Smooth muscle cell of the brain vasculature (primary cell): ENCODE data around the gene CYFIP2.

Source experiments
- DNase-seq: peaks from one replicate; pipeline ENCODE4 v3.0.0-alpha.2; 2012; ENCODE audit warnings: low read depth, low spot score

The CYFIP2 gene

DNA sequence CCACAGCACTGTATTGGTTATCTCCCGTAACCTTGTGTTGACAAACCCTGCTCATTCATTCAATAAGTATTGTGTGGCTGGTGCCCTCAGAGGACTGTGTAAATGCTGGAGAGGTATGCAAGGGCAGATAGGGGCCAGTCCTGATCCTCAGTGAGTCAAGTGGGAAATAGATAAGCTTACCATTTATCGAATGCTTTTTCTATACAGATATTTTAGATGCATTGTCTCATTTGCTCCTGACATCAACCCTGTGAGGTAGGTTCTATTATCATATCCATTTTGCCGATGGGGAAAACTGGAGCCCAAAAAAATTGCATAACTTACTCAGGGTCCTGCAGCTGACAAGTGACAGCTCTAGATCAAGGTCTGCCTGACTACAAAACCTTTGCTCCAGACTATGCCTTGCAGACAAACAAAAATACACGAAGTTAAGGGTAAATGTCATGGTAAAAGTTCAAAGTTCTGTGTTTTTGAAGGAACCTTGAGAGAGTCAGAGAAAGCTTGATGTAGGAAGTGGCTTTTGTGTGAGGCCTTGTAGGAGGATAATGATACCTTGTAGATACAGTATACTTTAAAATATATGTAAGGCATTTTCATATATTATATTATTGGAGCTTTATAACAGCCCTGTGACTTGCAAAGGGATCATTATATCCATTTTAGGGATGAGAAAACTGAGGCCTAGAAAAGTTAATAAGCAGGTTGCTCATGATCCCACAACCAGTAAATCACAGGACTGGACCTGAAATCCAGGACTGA, 22.7 kb downstream of the CYFIP2 start:
- DNase-seq = no peak

DNA sequence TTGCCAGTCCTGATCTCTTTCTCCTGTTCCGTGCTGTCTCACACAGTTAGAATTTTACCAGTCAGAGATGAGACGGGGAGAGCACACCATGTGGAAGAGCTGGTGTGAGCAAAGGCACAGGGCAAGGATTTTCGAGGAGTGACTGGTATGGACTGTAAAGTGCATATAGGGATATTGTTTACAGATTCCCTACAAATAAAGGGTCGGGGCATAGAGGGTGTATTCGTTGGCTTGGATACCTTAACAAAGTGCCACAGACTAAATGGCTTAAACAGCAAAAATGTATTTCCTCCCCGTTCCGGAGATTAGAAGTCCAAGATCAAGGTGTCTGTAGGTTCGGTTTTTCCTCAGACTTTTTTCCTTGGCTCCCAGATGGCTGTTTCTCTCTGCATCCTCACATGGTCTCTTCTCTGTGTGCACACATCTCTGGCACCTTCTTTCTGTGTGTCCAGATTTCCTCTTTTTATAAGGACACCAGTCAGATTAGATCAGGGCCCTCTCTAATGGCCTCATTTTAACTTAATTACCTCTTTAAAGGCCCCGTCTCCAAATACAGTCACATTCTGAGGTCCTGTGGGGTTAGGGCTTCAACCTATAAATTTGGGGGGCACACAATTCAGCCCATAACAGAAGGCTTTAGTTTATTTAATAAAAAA, 23.4 kb downstream of the CYFIP2 start:
- no peak for DNase-seq

DNA sequence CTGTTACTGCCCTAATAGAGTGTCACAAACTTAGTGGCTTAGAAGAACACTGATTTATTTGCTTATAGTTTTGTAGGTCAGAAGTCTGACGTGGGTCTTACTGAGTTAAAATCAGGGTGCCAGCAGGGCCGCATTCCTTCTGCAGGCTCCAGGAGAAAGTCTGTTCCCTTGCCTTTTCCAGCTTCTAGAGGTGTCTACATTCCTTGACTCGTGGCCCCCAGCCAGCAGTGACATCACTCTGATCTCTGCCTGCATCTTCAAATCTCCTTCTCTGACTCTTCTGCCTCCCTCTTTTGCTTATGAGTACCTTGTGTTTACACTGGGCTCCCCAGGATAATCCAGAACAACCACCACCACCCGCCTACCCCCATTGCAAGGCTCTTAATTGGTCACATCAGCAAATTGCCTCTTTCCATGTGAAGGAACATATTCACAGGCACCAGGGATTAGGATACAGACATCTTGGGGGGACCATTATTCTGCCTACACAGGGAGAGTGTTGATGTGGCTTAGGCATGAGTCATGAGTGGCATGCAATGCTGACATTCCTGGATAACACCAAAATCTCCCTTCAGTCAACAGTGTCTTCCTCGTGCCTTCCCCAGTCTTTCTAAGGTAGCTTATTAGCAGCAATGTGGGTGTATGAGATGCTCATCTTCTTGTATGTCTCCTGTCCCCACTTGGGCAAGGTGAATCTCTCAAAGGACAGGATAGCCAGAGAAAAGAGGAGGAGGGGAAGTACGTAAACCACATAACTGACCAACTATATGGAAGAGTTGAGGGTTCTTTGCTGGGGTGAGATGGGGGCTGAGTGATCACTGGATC, 24.4 kb downstream of the CYFIP2 start:
- no peak for DNase-seq

GRCh38 chr5:157290981-157291711, 25.2 kb downstream of the CYFIP2 start:
- no peak for DNase-seq

GRCh38 chr5:157292599-157292998, 26.7 kb downstream of the CYFIP2 start:
- no peak for DNase-seq

DNA sequence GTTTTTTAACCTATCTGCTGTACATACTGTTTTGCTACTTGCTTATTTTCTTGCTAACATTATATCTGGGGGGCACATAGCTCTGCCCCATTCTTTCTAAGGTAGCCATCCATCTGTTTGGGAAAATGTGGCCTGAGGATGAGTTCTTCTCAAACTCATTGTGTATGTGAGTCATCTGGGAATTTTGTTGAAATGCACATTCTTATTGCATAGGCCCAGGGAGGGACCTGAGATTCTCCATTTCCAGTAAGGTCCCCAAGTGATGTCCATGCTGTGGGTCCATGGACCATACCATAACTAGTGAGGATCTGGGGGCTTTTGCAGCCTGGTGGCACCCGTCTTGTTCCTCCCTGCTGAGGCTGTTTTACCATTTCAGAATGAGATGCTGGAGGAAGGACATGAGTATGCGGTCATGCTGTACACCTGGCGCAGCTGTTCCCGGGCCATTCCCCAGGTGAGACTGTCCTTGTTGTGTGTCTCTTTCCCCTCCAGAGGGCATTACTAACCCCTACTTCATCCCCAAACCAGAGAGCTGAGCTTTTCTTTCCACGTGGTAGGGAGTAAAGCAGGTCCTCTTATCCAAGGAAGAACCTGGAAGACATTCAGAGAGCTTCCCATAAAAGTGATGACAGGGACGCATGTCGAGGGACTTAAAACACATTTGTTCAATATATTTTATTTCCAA, 28.6 kb downstream of the CYFIP2 start:
- no peak for DNase-seq

DNA sequence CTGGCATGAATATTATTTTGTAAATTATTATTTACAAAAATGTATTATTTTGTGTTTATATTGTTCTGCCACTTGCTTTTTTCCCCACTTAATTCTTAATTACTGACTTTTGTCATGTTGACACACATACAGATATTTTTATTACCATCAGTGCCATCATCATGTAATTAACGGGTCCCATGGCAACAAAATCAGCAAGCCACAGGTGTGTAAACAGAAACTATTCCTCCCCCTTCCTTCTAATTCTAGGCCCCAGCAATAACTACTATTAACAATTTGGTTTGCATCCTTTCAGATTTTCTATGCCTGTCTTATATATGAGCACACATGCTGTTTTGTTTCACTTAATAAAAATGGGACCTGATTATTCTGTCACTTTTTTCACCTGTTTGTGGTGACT, 29.3 kb downstream of the CYFIP2 start:
- no peak for DNase-seq

- no peak for DNase-seq
Observed at GRCh38 chr5:157300564-157300963, 34.6 kb downstream of the CYFIP2 start.

- DNase-seq = no peak
Observed at GRCh38 chr5:157301066-157301465, 35.1 kb downstream of the CYFIP2 start.

DNA sequence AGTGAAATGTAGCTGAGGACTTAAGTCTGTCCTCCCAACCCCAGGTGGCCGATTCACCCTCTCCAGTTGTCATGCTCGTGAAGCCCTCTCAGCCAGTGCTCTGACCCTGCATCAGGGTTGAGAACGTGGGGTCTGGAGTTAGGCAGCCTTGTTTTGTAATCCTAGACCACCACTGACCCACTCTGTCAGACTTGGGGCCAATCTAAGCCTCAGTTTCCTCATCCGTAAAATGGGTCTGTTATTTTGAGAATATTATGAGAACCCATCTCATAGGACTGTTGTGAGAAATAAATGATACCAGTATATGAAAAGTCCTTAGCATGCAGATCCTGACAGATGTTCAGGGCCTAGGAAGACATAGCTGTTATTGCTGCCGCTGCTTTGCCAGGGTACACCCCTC, 37.1 kb downstream of the CYFIP2 start:
- no peak for DNase-seq

DNA sequence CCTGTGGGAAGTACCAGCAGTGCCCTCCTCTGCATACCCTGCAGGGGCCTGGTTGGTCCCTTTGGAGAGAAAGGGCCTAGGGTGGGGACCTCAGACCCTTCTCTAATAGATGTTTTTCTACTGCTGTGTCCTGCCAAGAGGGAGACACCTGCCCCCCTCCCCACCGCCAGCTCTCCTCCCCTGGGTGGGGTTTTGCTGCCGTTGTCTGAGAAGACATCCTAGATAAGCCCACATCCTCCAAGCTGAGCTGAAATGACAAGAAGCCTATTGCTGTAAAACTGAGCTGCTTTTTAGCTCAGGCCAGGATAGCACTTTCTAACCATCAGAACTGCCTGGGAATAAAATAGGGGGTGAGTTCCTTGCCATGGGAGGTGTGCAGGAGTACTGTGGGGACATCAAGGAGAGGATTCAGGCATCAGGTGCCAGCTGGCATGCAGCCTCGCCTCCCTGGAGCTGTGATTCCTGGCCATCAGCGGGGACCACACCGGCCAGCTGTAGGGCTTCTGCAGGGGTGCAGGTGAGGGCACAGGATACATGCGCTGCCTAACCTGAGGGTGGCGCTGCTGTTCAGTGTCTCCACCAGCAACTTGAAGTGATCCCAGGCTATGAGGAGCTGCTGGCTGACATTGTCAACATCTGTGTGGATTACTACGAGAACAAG, 37.9 kb downstream of the CYFIP2 start:
- DNase-seq = no peak

GRCh38 chr5:157306081-157306480, 40.2 kb downstream of the CYFIP2 start:
- no peak for DNase-seq

GRCh38 chr5:157306692-157307471, 41.0 kb downstream of the CYFIP2 start:
- no peak for DNase-seq

DNA sequence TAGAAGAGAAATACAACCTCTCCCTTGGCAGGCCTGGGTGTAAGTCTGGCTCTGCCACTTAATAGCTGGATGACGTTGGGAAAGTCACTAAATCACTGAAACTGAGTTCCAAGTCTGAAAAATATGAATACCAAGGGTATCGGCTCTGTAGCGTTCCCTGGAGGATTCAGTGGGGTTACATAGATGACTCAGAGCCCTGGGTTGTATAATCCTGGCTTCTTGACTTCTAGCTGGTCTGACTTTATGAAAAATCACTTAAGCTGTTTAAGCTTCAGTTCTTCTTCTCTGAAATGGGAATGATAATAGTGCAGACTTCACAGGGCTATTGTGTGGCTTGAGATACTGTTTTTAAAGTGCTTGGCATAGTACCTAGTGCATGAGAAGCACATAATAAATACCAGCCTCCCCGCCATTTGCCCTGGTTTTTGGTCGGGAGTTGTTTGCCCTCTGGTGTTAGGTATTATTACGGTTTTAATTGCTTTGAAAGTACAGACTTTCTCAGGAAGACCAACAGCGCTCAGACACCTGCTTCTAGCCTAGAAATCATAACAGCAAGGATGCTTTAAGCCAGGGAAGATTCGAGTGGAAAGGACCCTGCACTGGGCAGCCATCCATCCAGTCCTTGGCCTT, 43.0 kb downstream of the CYFIP2 start:
- DNase-seq = no peak

DNA sequence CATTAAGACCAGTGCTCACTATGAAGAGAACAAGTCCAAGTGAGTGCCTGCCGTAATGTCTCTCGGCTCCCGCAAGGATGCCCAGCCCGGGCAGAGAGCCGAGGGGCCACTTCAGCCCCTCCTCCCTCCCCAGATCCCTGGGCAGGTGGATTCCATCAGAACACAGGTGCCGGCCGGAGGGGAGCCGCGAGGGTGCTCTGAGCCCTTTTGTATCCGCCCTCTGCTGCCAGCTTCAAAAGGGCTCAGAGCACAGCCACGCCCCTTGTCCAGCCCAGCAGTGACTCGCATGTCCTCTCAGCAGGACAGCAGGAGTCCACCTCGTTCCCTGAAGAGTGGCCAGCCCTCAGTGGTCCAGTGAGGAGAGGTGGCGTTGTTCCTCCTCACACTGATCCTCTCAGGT, 43.9 kb downstream of the CYFIP2 start:
- DNase-seq = no peak

- no peak for DNase-seq
Observed at GRCh38 chr5:157311595-157311994, 45.7 kb downstream of the CYFIP2 start.

DNA sequence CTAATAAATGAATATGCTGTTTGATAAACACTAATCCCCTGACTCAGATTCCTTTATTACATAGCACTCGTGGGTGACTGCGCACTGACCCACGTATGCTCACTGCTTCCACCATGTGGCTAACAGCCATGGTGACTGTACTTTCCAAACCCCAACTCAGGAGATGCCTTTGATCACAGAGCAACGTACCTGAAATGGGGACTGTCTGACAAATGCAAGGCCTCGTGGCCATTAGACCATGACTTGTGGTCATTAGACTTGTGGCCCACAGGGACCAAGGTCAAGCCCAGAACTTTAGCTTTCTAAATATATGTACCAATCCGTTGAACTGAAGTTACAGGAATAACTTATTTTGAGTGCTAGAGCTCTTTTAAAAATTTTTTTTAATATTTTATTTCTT, 46.6 kb downstream of the CYFIP2 start:
- DNase-seq = peak; percentile 21

DNA sequence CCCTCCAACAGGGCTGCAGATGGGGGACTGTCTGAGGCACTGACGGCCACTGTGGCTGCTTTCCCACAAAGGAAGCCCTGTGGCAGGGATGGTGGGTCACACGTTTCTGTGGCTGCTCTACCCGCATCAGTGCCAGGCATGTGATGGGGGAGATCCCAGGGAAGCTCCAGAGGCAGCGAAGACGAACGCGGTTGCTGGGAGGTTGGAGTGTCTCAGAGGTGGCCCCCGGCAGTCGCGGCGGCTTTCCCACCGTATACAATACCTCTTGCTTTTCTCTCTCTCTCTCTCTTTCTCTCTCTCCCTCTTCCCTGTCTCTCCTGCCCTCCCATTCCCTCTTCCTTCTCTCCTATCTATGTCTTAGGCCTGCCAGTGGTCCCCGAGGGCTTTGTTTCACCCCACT, 56.7 kb downstream of the CYFIP2 start:
- no peak for DNase-seq

DNA sequence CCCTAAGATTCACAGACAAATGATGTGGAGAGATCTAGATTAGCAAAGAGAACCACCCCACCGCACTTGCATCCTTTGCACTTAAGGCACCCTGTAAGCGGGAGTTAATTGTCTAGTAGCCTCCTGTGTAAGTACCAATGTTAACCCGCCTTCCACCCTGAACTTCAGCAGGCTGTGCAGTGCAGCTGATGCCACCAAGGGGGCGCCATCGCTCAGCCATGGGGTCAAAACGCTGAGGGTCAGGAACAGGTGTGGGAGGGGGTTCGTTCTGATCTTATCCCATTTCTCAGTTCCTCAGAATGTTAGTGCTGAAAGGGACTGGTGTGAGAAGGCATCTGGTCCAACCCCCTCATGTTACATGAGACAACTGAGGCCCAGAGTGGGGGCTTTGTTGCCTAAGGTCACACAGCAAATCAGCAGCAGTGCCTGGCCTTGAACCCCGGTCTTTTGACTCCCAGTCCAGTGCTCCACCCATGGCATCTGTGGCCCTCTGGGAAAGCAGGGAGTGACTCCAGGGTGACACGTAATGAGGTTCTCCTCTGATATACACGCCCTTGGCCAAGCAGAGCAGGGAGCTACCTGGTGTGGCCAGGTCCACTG, 57.3 kb downstream of the CYFIP2 start:
- DNase-seq = no peak
